WTC11 (cell line): Measurements from ENCODE around the gene MSX2. TPM values are rescaled to one million over a fixed set of nuclear protein-coding genes. Genes with fewer than 3 reads are reported as not detected.

Experiments used
- ATAC-seq: fragments of 200-7000 bp; cut with Tn5 transposase; 2 replicates; pipeline ENCODE4 v1.10.0; 2021; ENCODE audit warnings: mild to moderate bottlenecking, moderate library complexity
- CTCF ChIA-PET: fragments of 300-600 bp; sonication (Branson Sonifier 250); formaldehyde crosslinking; loops from one replicate; lab custom pipeline; 2021; ENCODE audit warnings: antibody characterized with exemption; lab: Charles Lee
- POLR2A ChIA-PET: fragments of 350-600 bp; sonication (Branson Sonifier 250); formaldehyde crosslinking; loops from one replicate; lab custom pipeline; 2021; ENCODE audit warnings: antibody characterized with exemption; lab: Charles Lee
- DNase-seq: peaks from one replicate; pipeline ENCODE4 v3.0.0; 2021; ENCODE audit warnings: low spot score
- H3K27ac Mint-ChIP-seq: 2 replicates; pipeline ENCODE4 v1.8.0; 2021; ENCODE audit warnings: mixed read lengths
- H3K27me3 Mint-ChIP-seq: 2 replicates; pipeline ENCODE4 v1.8.0; 2021; ENCODE audit warnings: low read depth, mild to moderate bottlenecking, moderate library complexity, mixed read lengths
- H3K36me3 Mint-ChIP-seq: 2 replicates; pipeline ENCODE4 v1.8.0; 2021; ENCODE audit warnings: mixed read lengths
- H3K4me1 Mint-ChIP-seq: 2 replicates; pipeline ENCODE4 v1.8.0; 2022; ENCODE audit warnings: mixed read lengths
- H3K4me3 Mint-ChIP-seq: 2 replicates; pipeline ENCODE4 v1.8.0; 2021; ENCODE audit warnings: mild to moderate bottlenecking, moderate library complexity, mixed read lengths
- H3K9me3 Mint-ChIP-seq: 2 replicates; pipeline ENCODE4 v1.8.0; 2021; ENCODE audit warnings: mixed read lengths
- NFE2L1 ChIP-seq: sonication (generic); formaldehyde crosslinking; IDR thresholded peaks from 2 replicates; pipeline ENCODE4 v1.8.1; 2023; ENCODE audit warnings: missing genetic modification reagents
- NFYB ChIP-seq: sonication (generic); formaldehyde crosslinking; conservative IDR thresholded peaks from 2 replicates; pipeline ENCODE4 v1.8.0; 2022; ENCODE audit warnings: low read depth, missing genetic modification reagents
- SMAD3 ChIP-seq: sonication (generic); formaldehyde crosslinking; IDR thresholded peaks from 2 replicates; pipeline ENCODE4 v1.8.0; 2022; ENCODE audit warnings: missing genetic modification reagents, mild to moderate bottlenecking, borderline replicate concordance
- SOX15 ChIP-seq: fragments of 250-450 bp; sonication (Bioruptor Pico); IDR thresholded peaks from 2 replicates; pipeline ENCODE4 v1.9.0; 2021; ENCODE audit warnings: mild to moderate bottlenecking
- TEAD1 ChIP-seq: sonication (generic); formaldehyde crosslinking; IDR thresholded peaks from 2 replicates; pipeline ENCODE4 v1.8.0; 2022; ENCODE audit warnings: mild to moderate bottlenecking, missing genetic modification reagents
- ZNF317 ChIP-seq: sonication (generic); formaldehyde crosslinking; IDR thresholded peaks from 2 replicates; pipeline ENCODE4 v1.8.1; 2023; ENCODE audit warnings: low read depth, mild to moderate bottlenecking, moderate library complexity, missing genetic modification reagents, borderline replicate concordance
- microRNA-seq: library from miRNA; unstranded; fragments of <30 nt; microRNA quantifications from one replicate; pipeline ENCODE4 v1.2.0, GENCODE V29; 2022; ENCODE audit warnings: borderline number of aligned reads
- total RNA-seq: library from RNA; stranded (reverse); gene quantifications from 3 replicates; pipeline ENCODE4 v1.2.3, GENCODE V29; 2021
- TF ChIP-seq, protein P1 (sequence below): fragments of 250-450 bp; sonication (Bioruptor Pico); IDR thresholded peaks from 2 replicates; pipeline ENCODE4 v1.9.0; 2021; ENCODE audit warnings: mild to moderate bottlenecking
- TF ChIP-seq, protein P2 (sequence below): sonication (generic); formaldehyde crosslinking; IDR thresholded peaks from 2 replicates; pipeline ENCODE4 v1.8.1; 2023; ENCODE audit warnings: mild to moderate bottlenecking, missing genetic modification reagents, borderline replicate concordance
- TF ChIP-seq, protein P3 (sequence below): sonication (generic); formaldehyde crosslinking; IDR thresholded peaks from 2 replicates; pipeline ENCODE4 v1.8.1; 2022; ENCODE audit warnings: missing genetic modification reagents, borderline replicate concordance
- TF ChIP-seq, protein P4 (sequence below): sonication (generic); formaldehyde crosslinking; IDR thresholded peaks from 2 replicates; pipeline ENCODE4 v1.8.0; 2022; ENCODE audit warnings: mild to moderate bottlenecking, missing genetic modification reagents
- TF ChIP-seq, protein P5 (sequence below): sonication (generic); formaldehyde crosslinking; IDR thresholded peaks from 2 replicates; pipeline ENCODE4 v1.8.1; 2023; ENCODE audit warnings: mild to moderate bottlenecking, missing genetic modification reagents

MSX2 gene
- total RNA-seq, 1 experiment from 2014 or later: 0.83 TPM

DNA sequence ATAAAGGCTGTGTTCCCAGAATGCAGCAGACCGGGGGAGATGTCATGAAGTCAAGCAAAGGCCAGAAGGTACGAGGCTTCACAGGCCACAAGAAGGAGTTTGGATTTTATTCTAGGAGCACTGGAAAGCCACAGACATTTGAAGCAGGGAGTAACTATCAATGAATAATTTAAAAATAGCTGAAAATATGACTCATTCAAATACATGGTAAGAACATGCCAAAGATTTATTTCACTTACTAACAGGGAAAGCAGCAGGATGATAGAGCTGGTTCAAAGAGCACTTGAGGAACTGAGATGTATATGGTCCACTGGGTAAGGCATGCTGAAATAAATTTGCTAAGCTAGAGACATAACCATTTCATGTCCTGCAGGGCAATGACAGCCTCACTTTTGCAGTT is 53.2 kb downstream of the MSX2 start:
- Mint-ChIP-seq H3K27ac (no peak overlapping the region), H3K9me3 (peaks cover 8% of the 10 kb centered on the region; the same call in 1 of the 2 replicates), H3K36me3 (no peaks in the 10 kb centered on the region), H3K27me3 (peaks cover 2% of the 10 kb centered on the region; the same call in 1 of the 2 replicates), H3K4me1 (no peaks in the 10 kb centered on the region), H3K4me3 (no peak overlapping the region)
- ChIA-PET CTCF (interaction anchor here (1.0 to 1.9 kb wide), 3 partner anchors 16 to 358 kb away, joined by 3 to 8 read pairs (median 5); no protein-coding TSS in a partner anchor), POLR2A (interaction anchor here (0.6 kb wide), 1 partner anchor 15 kb away, joined by 3 read pairs; no protein-coding TSS in a partner anchor)
- TF ChIP-seq TEAD1 (no peak), SMAD3 (CRISPR knock-in tag) (no peak), SOX15 (CRISPR knock-in tag) (no peak), NFYB (CRISPR knock-in tag) (no peak), ZNF317 (CRISPR knock-in tag) (no peak), NFE2L1 (CRISPR knock-in tag) (no peak)
- TF ChIP-seq, protein P1, sequence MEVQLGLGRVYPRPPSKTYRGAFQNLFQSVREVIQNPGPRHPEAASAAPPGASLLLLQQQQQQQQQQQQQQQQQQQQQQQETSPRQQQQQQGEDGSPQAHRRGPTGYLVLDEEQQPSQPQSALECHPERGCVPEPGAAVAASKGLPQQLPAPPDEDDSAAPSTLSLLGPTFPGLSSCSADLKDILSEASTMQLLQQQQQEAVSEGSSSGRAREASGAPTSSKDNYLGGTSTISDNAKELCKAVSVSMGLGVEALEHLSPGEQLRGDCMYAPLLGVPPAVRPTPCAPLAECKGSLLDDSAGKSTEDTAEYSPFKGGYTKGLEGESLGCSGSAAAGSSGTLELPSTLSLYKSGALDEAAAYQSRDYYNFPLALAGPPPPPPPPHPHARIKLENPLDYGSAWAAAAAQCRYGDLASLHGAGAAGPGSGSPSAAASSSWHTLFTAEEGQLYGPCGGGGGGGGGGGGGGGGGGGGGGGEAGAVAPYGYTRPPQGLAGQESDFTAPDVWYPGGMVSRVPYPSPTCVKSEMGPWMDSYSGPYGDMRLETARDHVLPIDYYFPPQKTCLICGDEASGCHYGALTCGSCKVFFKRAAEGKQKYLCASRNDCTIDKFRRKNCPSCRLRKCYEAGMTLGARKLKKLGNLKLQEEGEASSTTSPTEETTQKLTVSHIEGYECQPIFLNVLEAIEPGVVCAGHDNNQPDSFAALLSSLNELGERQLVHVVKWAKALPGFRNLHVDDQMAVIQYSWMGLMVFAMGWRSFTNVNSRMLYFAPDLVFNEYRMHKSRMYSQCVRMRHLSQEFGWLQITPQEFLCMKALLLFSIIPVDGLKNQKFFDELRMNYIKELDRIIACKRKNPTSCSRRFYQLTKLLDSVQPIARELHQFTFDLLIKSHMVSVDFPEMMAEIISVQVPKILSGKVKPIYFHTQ (CRISPR knock-in tag): no peak
- TF ChIP-seq, protein P2, sequence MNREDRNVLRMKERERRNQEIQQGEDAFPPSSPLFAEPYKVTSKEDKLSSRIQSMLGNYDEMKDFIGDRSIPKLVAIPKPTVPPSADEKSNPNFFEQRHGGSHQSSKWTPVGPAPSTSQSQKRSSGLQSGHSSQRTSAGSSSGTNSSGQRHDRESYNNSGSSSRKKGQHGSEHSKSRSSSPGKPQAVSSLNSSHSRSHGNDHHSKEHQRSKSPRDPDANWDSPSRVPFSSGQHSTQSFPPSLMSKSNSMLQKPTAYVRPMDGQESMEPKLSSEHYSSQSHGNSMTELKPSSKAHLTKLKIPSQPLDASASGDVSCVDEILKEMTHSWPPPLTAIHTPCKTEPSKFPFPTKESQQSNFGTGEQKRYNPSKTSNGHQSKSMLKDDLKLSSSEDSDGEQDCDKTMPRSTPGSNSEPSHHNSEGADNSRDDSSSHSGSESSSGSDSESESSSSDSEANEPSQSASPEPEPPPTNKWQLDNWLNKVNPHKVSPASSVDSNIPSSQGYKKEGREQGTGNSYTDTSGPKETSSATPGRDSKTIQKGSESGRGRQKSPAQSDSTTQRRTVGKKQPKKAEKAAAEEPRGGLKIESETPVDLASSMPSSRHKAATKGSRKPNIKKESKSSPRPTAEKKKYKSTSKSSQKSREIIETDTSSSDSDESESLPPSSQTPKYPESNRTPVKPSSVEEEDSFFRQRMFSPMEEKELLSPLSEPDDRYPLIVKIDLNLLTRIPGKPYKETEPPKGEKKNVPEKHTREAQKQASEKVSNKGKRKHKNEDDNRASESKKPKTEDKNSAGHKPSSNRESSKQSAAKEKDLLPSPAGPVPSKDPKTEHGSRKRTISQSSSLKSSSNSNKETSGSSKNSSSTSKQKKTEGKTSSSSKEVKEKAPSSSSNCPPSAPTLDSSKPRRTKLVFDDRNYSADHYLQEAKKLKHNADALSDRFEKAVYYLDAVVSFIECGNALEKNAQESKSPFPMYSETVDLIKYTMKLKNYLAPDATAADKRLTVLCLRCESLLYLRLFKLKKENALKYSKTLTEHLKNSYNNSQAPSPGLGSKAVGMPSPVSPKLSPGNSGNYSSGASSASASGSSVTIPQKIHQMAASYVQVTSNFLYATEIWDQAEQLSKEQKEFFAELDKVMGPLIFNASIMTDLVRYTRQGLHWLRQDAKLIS (CRISPR knock-in tag): no peak
- TF ChIP-seq, protein P3, sequence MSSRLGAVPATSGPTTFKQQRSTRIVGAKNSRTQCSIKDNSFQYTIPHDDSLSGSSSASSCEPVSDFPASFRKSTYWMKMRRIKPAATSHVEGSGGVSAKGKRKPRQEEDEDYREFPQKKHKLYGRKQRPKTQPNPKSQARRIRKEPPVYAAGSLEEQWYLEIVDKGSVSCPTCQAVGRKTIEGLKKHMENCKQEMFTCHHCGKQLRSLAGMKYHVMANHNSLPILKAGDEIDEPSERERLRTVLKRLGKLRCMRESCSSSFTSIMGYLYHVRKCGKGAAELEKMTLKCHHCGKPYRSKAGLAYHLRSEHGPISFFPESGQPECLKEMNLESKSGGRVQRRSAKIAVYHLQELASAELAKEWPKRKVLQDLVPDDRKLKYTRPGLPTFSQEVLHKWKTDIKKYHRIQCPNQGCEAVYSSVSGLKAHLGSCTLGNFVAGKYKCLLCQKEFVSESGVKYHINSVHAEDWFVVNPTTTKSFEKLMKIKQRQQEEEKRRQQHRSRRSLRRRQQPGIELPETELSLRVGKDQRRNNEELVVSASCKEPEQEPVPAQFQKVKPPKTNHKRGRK (CRISPR knock-in tag): no peak
- TF ChIP-seq, protein P4, sequence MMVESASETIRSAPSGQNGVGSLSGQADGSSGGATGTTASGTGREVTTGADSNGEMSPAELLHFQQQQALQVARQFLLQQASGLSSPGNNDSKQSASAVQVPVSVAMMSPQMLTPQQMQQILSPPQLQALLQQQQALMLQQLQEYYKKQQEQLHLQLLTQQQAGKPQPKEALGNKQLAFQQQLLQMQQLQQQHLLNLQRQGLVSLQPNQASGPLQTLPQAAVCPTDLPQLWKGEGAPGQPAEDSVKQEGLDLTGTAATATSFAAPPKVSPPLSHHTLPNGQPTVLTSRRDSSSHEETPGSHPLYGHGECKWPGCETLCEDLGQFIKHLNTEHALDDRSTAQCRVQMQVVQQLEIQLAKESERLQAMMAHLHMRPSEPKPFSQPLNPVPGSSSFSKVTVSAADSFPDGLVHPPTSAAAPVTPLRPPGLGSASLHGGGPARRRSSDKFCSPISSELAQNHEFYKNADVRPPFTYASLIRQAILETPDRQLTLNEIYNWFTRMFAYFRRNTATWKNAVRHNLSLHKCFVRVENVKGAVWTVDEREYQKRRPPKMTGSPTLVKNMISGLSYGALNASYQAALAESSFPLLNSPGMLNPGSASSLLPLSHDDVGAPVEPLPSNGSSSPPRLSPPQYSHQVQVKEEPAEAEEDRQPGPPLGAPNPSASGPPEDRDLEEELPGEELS (CRISPR knock-in tag): no peak
- TF ChIP-seq, protein P5, sequence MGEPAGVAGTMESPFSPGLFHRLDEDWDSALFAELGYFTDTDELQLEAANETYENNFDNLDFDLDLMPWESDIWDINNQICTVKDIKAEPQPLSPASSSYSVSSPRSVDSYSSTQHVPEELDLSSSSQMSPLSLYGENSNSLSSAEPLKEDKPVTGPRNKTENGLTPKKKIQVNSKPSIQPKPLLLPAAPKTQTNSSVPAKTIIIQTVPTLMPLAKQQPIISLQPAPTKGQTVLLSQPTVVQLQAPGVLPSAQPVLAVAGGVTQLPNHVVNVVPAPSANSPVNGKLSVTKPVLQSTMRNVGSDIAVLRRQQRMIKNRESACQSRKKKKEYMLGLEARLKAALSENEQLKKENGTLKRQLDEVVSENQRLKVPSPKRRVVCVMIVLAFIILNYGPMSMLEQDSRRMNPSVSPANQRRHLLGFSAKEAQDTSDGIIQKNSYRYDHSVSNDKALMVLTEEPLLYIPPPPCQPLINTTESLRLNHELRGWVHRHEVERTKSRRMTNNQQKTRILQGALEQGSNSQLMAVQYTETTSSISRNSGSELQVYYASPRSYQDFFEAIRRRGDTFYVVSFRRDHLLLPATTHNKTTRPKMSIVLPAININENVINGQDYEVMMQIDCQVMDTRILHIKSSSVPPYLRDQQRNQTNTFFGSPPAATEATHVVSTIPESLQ (CRISPR knock-in tag): no peak
- ATAC-seq (no peak), DNase-seq (no peak)

Small RNA genes within 50 kb of the gene (microRNA-seq; reads per million reads assigned to microRNA genes)
- gene MIR4634: not detected
